GM19467 (cell line): ENCODE results near the gene GBGT1.

ENCODE experiments used
- ATAC-seq: cut with Tn5 transposase; IDR thresholded peaks from one replicate; pipeline ENCODE4 v1.9.1; 2021; ENCODE audit warnings: mild to moderate bottlenecking, moderate library complexity; ENCODE audit not compliant: unreplicated experiment

The GBGT1 gene

GRCh38 chr9:133166392-133166791, 2.7 kb upstream of the GBGT1 start:
- no peak for ATAC-seq

DNA sequence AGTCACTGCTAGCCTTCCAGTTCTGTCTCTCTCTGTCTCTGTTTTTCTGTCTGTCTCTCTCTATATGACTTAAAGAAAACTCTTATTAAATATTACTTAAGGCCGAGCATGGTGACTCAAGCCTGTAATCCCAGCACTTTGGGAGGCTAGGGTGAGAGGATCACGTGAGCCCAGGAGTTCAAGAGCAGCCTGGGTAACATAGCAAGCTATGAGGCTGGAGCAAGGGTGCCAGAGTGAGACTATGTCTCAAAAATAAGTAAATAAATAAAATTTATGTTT, 1.7 kb upstream of the GBGT1 start:
- ATAC-seq, result no peak

DNA sequence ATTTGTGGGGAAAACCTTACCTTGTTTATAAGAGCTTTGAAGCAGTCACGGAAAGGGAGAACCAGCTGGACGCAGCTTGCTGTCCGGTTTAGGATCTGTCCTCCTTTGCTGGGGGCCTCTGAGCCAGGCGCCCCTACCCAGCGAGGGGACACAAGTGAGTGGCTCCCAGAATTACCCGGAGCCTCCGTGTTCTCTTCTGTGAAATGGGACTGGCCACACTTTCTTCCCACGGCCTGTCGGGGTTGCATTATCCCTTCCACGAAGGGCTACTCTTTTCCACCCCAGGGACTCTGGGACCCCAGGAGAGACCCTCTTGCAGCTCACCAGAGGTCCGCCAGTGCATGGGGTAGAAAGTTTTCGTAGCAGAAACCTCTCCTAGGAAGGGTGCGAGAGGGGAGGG, 477 bp upstream of the GBGT1 start:
- ATAC-seq, result no peak

DNA sequence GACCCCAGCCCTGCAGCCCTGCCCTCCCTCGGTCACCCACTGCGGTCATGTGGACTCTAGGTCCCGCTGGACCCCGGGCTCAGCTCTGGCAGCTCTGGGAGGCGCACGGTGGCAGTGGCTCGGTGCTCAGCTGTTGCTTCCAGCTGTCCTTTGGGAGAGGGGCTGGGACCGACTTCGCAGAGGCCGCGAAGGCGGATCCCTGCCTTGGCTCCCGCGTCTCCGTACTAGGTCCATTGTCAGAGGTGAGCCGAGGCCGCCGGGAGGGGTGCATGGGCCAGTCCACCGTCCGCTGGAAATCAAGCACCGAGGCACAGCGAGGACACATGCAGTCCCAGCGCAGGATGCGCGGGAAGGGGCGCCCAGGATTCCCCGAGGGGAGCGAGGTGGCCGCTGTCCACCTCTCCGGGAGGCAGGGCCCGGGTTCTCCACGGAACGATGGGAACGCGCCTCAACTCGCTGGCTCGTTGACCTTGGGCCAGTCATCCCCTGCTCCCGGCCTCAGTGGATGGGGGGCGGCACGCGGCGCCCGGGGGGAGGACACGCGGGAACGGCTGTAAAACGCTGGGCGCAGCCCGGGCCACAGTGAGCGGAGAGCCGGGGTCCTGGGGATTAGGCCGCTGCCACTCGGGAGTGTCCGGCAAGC, 732 bp downstream of the GBGT1 start:
- ATAC-seq, result no peak

- no peak for ATAC-seq
Measured at GRCh38 chr9:133161547-133161950, 2.2 kb downstream of the GBGT1 start.

DNA sequence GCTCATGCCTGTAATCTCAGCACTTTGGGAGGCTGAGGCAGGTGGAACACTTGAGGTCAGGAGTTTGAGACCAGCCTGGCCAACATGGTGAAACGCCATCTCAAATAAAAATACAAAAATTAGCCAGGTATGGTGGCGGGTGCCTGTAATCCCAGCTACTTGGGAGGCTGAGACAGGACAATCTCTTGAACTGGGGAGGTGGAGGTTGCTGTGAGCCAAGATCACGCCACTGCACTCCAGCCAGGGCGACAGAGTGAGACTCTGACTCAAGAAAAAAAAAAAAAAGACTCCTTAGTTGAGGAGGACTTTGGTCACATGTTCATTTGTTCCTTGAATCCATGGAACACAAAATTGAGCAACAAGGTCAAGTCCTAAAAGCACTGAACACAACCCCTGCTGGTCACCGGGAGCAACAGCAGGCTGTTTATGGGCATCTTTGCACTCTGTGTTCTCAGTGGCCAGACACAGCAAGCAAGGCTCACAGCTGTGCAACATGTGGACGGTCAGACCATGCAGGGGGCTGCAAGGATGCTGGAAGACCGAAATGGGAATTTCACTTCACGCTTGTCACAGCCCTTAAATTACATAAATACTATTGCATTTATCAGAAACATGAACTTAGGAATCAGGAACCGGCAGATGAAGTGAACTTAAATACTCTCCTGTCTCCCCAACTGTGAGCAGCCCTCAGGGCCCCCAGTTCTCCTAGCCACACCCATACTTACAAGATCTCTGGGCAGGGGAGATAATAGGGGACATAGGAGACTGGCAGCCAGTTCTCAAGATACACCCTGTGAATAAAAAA, 2.8 kb downstream of the GBGT1 start:
- peak; percentile 54 for ATAC-seq

DNA sequence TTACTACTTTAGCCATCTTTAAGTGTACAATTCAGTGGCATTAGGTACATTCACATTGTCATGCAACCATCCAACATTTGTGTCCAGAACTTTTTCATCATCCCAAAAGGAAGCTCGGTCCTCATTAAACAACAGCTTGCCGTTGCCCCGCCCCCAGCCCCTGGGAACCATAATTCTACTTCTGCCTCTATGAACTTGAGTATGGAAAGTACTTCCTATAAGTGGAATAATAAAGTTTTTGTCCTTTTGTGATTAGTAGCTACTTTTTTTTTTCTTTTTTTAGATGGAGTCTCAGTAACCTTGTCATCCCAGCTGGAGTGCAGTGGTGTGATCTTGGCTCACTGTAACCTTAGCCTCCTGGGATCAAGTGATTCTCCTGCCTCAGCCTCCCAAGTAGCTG, 5.0 kb downstream of the GBGT1 start:
- no peak for ATAC-seq

GRCh38 chr9:133155156-133155555, 8.6 kb downstream of the GBGT1 start:
- ATAC-seq, result no peak

DNA sequence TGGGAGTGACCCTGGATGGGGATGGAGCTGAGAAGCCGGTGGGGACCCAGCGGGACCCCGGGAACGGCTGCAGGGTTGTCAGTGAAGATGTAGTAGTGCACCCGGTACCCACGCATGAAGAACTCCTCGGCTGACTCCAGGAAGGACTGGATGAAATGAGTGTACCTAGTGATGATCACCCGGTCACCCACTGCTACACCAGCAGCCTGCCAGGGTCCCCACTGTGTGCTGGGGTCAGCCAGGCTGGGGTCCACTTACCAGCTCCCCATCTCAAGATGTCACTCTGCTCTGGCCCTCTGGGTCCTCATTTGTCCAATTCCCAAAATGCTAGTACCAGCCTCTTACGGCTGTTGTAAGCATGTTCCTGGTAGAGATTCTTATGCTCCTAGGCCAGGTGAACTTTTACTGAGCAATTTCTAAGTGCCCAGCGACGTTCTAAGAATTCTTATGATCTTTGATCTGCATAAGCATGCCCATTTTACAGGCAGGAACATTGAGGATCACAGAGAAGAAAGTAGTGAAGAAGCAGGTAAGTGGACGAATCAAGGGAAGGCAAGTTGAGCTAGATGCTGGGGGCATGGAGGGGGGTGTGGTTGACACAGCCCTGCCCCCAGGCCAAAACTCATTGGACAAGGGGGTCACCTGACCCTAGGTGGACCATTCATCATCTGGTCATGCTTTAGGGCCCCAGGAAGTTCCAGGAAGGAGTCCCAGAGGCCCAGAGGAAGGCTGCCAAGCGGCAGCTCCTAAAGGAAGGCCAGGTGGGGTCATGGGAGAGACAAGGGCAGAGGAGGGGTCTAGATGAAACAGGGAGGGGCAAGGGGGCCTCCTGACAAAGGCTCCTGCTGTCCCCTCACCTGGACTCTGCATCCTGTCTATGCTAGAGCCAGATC, 9.4 kb downstream of the GBGT1 start:
- no peak for ATAC-seq

- no peak for ATAC-seq
Measured at GRCh38 chr9:133153227-133154096, 10.3 kb downstream of the GBGT1 start.

- no peak for ATAC-seq
Measured at GRCh38 chr9:133151601-133152525, 11.9 kb downstream of the GBGT1 start.

- no peak for ATAC-seq
Measured at GRCh38 chr9:133151041-133151440, 12.7 kb downstream of the GBGT1 start.

DNA sequence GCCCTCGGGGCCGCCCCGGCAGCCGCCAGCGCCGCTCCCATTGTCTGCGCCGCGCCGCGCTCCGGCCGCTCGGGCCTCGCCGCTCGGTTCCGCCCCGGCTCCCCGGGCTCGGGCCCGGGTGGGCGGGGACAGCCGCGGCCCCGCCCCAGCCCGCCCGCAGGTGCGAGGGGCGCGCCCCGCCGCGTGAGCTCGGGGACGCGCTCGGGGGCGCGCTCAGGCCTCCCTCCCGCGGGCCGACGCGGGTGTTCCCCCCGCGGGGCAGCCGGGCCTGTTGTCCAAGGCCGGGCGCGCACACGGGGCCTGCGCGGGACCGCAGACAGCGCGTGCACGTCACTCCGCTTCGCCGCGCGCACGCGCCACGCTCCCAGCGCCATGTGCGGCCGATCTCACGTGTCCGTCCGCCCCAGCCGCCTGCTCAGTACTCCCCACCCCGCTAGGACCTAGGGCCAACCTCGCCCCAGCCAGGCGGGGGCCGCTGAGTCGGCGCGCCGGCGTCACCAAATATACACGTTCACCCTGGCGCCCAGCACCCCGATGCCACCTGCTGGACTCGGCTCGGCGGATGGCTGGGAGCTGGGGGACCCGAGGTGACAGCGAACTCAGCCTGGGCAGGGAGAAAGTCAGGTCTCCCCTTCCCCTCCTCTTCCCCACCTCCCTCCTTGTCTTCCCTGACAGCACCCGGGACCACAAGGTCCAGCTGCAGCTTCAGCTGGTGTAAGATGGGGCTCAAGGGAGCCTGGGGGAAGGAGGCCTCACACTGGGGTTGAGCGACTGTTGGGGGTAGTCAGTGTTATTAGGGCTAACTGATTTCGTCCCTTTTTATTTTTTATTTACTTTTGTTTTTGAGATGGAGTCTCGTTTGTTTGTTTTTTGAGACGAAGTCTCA, 14.3 kb downstream of the GBGT1 start:
- peak; percentile 53 for ATAC-seq

GRCh38 chr9:133148199-133149129, 15.2 kb downstream of the GBGT1 start:
- ATAC-seq, result peak; percentile 18

DNA sequence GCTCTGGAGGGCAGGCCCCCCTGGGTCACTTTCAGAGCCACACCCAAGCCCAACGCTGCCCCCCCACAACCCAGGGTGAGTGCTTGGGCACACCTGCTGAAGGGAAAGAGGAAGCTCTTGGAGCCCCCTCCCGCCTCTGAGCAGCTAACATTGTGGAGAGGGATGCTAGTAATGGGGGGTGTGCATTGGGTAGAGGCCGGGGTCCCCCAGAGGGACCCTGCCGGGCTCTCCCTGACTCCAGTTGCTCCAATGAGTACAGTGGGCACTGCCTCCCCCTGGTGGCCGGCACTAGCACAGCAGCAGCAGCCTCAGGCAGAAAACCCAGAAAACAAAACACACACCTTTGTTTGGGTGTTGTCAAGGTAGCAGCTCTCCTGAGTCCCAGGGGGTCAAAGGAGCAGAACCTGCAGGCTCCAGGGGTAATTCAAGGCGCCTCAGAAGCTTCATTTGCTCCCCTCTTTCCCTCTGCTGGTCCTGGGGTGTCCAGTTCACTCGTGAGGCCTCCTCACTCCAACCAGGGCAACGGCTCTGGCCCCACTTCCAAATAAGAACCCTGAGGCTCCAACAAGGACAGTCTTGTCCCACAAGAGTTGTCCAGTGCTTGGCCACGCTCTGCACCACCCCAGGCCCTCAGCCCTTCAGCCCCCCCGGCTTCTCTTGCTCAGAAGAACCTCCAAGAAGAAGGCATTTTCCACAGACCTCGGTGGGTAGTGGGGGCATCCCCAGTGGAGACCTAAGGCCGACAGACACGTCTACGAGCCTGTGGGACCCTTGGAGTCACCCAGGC, 16.1 kb downstream of the GBGT1 start:
- no peak for ATAC-seq

GRCh38 chr9:133146746-133147411, 16.8 kb downstream of the GBGT1 start:
- no peak for ATAC-seq
